GM18507 (cell line): ENCODE measurements around the gene SPHK2.
"Not testable (repeated sequence)": the region's sequence is repeated elsewhere in the genome, so short reads cannot be mapped to it uniquely, and the experiment has no call there.

ENCODE experiments used
- DNase-seq: peaks from one replicate; pipeline ENCODE4 v3.0.0; 2011; ENCODE audit warnings: low read depth; ENCODE audit not compliant: insufficient read length; ENCODE audit errors: extremely low spot score
- FAIRE-seq: peaks from 2 replicates; lab custom pipeline; 2011; peaks lifted over from hg19 to GRCh38; lab: Jason Lieb, UNC

SPHK2 gene

DNA sequence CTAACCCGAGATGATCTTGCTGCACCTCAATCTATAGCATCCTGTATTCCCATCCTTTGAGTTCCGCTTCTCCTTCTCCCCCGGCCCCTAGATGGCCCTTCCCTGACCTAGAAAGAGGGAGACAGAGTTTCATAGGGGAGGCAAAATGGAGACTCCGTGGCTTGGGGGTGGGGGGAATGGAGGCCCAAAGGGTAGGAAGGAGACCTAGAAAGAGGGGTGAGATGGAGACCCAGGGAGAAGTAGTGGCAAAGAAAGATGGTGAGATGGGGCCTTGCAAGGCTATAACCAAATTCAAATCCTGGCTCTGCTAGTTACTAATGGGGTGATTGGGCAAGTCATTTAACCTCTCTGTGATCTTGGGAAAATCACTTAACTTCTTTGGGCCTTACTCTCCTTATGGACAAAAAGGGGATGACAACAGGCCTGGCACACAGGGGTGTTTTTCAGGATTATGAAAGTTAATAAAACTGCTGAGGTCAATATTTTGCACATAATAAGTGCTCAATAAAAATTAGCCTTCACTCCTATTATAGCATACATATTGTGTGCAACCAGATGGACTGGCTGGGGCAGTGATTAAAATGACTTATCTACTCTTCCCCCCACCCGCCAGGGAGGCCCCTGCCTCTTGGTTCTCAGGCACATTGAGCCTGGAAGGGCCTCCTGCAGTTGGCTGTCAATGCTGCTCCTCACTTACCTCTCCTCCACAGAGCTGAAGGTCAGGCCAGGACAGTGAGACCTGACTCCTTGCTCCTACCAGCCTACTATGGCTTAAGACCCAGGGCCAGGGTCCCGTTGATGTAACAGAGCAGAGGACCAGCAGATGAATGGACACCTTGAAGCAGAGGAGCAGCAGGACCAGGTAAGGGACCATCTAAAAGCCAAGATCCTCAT is 633 bp downstream of the SPHK2 start:
- no peak for FAIRE-seq
- DNase-seq = no peak

DNA sequence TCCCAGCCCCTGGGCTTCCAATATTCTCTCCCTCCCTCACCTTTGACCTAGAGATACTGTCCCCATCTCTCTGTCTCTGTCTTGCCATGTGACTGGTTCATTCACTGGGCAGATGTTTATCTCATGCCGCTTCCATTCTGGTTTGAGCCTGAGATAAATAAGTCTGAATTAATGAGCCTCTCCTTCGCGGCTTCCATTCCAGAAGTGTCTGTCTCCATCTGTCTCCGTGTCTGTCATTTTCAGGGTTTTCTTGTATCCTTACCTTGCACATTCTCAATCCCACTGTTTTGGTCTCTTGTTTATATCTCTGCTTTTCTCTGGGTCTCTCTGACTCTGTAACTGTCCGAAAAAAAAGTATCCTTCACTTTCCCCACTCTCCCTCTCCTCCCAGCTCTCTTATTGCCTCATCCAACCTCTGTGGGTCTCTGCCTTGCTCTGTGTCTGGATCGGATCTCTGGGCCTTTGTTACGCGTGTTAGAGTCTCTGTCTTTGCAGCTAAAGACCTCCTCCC is 4.3 kb downstream of the SPHK2 start:
- DNase-seq (no peak), FAIRE-seq (no peak)

DNA sequence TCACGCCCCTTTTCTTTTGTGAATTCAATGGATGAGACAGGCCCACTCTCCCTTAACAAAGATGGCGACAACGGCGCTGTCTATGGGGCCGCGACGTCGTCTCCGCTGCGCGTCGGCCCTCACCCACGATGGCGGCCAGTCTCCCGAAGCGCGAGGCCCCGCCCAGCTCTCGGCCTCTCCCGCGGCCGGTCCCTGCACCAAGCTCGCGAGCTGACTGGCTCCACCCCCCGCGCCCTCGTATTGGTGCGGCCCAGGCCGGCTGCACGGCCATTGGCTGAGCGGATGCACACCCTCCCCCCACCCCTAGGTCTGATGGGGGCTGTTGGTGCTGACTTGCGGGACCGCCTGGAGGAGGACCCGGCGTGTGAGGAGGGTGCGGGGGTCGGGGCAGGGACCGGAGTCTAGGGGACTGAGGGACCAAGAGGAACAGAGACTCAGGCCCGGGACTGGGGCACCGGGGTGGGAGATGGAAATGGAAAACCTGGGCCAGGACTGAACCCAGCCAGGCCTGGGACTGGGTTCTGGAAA is 4.8 kb downstream of the SPHK2 start:
- peak; percentile 97 for FAIRE-seq
- peak; percentile 86 for DNase-seq

DNA sequence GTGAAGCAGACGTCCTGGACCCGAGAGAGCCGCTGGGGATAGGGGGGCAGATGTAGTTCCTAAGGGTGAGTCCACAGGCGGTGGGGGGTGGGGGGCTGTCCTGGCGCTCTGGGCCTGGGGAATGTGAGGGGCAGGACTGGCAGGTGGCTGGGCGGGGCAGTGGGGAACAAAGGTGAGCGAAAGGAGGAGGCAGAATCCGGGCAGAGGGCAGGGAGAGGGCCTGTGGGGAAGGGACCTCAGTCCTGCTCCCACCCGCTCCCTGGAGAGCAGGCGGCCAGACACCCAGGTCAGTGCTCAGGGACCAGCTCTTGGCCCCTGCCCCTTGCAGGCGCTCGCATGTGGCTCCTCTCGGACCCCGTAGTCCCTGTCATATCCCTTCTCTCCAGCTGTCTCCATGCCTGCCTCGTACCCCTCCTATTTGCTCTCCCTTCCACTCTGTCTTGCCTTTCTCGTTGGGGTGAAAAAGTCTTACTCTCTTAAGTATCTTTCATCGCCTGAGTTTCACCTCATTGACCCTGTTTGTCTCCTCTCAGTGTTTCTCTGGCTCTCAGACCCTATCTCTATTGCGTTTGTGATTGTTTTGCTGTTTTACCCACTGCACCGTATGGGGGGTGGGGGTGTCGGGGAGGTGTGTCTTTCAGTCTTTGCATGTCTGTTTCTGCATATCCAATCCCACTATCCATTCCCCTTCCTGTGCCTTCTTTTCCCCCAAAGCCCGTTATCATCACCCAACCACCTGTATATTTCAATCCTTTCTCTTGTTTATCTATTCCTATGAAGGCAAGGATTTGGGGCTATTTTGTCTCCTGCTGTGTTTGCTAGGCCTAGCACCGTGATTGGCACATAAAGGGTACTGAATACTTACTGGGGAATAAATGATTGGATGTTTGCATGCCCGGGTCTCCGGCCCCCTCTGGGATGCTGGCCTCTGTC is 5.8 kb downstream of the SPHK2 start:
- DNase-seq (no peak), FAIRE-seq (no peak)

DNA sequence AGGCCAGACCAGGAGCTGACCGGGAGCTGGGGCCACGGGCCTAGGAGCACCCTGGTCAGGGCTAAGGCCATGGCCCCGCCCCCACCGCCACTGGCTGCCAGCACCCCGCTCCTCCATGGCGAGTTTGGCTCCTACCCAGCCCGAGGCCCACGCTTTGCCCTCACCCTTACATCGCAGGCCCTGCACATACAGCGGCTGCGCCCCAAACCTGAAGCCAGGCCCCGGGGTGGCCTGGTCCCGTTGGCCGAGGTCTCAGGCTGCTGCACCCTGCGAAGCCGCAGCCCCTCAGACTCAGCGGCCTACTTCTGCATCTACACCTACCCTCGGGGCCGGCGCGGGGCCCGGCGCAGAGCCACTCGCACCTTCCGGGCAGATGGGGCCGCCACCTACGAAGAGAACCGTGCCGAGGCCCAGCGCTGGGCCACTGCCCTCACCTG is 6.6 kb downstream of the SPHK2 start:
- FAIRE-seq = no peak
- no peak for DNase-seq

DNA sequence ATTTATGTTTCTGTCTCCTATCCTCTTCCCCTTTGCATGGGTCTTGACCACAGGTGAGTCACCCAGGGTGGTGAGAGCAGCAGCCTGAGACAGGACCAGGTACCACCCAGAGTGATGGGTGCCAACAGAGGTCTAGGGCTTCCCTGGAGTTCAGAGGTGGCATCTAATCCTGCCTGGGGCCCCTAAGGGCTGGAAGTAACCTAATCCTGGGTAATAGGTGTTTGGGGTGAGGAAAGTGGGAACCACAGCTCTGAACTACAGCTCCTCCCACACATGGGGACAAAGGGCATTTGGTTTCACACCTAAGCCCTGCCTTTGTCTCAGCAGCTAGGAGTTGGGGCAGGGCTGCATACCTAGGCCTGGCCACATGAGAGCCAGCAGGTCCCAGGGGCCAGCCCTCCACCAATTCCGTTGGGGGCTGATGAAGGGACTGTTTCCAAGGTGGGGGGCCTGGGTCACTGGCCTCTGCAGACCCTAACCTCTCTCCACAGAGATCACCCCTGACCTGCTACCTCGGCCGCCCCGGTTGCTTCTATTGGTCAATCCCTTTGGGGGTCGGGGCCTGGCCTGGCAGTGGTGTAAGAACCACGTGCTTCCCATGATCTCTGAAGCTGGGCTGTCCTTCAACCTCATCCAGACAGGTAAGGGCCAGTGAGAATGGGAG is 8.0 kb downstream of the SPHK2 start:
- FAIRE-seq = no peak
- no peak for DNase-seq

DNA sequence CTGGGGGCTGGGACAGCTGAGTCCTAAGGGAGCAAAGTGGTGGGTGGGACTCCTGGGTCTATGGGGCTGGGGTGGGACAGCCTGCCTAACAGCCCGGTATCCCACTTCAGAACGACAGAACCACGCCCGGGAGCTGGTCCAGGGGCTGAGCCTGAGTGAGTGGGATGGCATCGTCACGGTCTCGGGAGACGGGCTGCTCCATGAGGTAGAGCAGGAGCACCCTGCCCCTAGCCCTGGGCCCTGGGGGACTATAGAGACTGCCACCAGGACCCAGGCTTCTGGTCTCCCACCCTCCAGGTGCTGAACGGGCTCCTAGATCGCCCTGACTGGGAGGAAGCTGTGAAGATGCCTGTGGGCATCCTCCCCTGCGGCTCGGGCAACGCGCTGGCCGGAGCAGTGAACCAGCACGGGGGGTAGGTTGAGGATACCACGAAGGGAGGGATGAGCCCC is 8.6 kb downstream of the SPHK2 start:
- DNase-seq = no peak
- no peak for FAIRE-seq

DNA sequence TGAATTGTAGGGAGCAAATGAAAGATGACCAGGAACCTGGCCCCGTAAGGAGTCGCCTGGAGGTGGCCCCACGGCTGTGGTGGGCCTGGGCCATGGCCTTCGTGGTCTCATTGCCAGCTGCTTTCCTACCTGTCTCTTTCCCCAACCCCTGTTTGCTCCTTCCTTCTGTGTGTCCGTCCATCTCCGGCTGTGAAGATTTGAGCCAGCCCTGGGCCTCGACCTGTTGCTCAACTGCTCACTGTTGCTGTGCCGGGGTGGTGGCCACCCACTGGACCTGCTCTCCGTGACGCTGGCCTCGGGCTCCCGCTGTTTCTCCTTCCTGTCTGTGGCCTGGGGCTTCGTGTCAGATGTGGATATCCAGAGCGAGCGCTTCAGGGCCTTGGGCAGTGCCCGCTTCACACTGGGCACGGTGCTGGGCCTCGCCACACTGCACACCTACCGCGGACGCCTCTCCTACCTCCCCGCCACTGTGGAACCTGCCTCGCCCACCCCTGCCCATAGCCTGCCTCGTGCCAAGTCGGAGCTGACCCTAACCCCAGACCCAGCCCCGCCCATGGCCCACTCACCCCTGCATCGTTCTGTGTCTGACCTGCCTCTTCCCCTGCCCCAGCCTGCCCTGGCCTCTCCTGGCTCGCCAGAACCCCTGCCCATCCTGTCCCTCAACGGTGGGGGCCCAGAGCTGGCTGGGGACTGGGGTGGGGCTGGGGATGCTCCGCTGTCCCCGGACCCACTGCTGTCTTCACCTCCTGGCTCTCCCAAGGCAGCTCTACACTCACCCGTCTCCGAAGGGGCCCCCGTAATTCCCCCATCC is 9.4 kb downstream of the SPHK2 start:
- DNase-seq (no peak), FAIRE-seq (no peak)

DNA sequence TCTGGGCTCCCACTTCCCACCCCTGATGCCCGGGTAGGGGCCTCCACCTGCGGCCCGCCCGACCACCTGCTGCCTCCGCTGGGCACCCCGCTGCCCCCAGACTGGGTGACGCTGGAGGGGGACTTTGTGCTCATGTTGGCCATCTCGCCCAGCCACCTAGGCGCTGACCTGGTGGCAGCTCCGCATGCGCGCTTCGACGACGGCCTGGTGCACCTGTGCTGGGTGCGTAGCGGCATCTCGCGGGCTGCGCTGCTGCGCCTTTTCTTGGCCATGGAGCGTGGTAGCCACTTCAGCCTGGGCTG is 9.9 kb downstream of the SPHK2 start:
- FAIRE-seq (no peak), DNase-seq (no peak)

DNA sequence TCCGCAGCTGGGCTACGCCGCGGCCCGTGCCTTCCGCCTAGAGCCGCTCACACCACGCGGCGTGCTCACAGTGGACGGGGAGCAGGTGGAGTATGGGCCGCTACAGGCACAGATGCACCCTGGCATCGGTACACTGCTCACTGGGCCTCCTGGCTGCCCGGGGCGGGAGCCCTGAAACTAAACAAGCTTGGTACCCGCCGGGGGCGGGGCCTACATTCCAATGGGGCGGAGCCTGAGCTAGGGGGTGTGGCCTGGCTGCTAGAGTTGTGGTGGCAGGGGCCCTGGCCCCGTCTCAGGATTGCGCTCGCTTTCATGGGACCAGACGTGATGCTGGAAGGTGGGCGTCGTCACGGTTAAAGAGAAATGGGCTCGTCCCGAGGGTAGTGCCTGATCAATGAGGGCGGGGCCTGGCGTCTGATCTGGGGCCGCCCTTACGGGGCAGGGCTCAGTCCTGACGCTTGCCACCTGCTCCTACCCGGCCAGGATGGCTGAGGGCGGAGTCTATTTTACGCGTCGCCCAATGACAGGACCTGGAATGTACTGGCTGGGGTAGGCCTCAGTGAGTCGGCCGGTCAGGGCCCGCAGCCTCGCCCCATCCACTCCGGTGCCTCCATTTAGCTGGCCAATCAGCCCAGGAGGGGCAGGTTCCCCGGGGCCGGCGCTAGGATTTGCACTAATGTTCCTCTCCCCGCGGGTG is 10.4 kb downstream of the SPHK2 start:
- DNase-seq = no peak
- FAIRE-seq = no peak

DNA sequence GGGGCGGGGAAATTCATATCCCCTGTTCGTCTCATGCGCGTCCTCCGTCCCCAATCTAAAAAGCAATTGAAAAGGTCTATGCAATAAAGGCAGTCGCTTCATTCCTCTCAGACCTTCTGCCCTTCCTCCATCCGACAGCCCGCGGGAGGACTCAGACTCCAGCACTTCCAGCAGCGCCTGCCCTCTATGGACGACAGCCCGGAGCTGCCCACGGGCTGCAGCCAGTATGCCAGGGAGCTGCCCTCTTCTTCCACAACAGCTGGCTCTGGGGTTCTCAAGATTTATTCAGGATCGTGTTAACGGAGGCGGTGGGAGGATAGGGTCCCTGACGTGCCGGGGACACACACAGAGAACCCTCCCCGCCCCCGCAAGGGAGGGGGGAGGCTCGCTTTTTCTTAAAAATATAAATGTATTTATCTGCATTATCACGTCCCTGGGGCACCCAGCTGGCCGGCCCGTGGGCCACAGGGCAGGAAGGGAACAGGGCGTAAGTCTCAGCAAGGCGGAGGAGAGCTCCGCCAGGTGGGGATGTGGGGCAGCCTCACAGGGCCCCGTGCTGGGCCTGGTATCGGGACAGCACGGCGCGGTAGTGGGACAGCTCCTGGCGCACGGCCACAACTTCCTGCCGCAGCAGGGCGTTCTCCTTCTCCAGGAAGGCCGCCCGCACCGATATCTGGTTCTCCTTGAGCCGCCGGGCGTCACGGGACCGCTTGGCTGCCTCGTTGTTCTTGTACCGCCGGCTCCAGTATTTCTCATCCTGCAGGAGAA is 11.2 kb downstream of the SPHK2 start:
- DNase-seq = no peak

DNA sequence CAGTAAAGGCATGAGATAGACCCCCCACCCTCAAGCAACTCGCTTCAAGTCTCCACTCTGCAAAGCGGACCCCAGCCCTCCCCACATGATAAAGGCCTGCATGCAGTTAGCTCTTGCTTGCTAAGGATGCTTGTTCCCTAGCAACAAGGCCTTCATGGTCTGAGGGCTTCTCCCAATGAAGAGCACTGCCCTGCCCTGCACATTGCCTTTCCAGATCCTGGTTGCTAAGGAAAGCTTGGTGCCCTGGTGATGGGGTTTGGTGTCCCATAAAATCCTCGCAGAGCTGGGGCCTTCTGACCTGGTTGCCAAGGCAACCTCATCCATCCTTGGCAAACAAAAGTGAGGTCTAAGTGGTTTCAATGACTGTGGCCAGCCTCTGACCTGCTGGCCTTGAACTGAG is 11.9 kb downstream of the SPHK2 start:
- FAIRE-seq = no peak
- no peak for DNase-seq

More for the DNA sequence above, 11.2 kb downstream of the SPHK2 start:
- FAIRE-seq = no peak

DNA sequence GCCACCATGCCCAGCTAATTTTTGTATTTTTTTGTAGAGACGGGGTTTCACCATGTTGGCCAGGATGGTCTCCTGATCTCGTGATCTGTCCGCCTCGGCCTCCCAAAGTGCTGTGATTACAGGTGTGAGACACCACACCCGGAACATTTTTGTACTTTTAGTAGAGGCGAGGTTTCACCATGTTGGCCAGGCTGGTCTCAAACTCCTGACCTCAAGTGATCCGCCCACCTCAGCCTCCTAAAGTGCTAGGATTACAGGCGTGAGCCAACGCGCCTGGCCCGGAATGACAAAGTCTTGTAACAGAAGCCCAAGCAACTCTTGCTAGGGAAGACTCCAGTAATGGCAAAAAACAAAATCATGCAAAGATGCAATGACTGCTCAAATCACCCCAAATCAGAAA is 13.0 kb downstream of the SPHK2 start:
- FAIRE-seq, DNase-seq: not testable (repeated sequence)

DNA sequence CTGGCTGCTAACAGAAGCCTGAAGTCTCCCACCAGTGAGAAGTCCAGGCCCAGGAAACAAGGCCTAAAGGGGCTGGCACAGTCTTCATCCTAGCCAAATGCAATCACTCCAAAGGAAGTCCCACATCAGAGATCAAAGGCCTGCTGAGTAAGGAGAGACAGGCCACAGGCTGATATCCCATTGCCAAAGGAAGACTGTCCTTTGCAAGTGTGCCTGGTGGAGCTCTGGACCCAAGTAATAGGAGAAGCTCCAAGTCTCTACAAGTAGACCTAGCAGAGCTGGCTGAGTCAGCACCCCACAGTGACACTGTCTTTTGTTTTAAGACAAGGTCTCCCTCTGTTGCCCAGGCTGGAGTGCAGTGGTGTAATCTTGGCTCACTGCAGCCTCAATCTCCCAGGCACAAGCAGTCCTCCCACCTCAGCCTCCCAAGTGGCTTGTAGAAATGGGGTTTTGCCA is 13.4 kb downstream of the SPHK2 start:
- no peak for DNase-seq
- FAIRE-seq = no peak

DNA sequence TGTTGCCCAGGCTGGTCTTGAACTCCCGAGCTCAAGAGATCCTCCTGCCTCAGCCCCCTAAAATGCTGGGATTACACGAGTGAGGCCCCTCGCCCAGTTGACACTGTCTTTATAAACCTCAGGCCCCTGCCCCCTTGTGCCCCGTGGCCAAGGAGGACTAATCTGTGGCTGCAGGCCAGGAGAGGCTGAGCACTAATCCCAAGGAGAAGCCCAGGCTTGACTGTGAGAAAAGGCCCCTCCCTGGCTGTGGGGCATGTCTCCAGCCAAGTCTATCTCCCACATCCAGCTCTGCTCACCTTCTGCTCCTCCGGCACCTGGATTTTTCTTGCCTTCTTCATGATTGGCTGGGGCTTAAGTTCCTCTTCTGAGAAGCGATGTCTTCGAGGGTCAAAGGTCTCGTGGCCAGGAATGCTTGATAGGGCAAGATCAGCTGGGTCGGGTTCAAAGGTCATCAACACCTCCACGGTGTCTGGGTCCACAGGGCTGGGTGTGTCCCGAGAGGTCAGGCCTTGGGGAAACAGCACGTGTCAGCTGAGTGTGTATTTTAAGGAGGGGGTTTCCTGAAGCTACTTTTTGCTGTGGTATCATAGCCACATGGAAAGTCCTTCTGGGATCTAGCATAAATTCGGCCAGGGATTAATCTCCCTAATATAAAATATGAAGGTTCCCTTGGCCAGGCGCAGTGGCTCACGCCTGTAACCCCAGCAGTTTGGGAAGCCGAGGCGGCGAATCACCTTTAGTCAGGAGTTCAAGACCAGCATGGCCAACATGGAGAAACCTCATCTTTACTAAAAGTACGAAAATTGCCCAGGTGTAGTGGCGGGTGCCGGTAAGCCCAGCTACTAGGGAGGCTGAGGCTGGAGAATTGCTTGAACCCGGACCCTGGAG is 14.1 kb downstream of the SPHK2 start:
- DNase-seq (no peak), FAIRE-seq (peak; percentile 41)

DNA sequence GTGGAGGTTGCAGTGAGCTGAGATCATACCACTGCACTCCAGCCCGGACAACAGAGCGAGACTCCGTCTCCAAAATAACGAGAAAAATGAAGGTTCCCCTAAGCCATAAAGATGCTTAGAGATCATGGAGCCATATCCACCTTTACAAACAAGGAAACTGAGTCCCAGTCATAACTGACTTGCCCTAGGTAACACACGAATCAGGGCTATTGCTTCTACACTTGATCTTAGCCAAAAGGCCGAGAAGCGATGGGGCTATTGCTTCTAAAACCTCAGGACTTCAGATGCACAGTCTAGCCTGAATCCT is 14.7 kb downstream of the SPHK2 start:
- no peak for FAIRE-seq
- DNase-seq = no peak
